ENCODE measurements around the gene STAT5B.

DNA sequence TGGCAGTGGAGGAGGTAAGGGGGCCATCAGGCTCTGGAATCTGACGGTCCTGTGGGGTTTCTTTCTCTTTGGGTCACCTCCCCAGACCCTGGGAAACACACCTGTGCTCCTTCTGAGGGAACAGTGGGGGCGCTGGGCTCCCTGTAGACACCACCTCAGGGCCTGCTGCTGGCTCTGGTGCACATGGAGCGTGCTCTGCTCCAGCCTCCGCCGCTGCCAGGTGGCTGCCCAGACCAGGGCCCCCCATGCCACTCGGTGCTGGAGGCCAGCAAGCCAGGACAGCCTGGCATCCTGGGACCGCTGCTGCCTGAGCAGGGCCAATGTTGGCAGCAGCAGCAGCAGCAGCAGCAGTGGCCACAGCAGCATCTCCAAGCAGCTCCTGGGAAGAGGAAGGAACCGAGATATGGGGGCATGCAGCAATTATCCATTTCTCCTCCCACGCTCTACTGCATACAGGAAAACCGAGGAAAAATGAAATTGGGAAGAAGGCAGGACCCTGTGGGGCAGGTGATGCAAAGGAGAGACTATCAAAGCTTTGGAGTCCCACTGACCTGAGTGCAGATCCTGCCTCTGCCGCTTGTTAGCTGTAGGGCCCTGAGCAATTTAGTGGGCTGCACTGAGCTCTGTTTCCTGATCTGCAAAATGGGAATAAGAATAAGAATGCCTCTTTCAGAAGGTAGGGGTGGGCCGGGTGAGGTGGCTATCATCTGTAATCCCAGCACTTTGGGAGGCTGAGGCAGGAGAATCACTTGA, 82.8 kb downstream of the STAT5B start:
- TF ChIP-seq CTCF (optimal IDR thresholded peaks at IDR 0.05 in 1 of 3, IDR thresholded peaks at IDR 0.05 in 1 of 3, conservative IDR thresholded peaks at IDR 0.05 in 1 of 3; ENCODE audit: extremely low read depth in 1 of 3, insufficient read depth in 2 of 3, low read length in 3 of 3) (no peak), EZH2 (IDR thresholded peaks at IDR 0.05; ENCODE audit: low read length) (no peak)

All from keratinocyte (primary cell).